Activated naive CD8-positive, alpha-beta T cell (primary cell): ENCODE measurements around the gene ADAM8.

Source experiments
- H3K27ac Mint-ChIP-seq: one replicate; pipeline ENCODE4 v1.8.0; 2021; ENCODE audit warnings: mixed read lengths
- H3K27me3 Mint-ChIP-seq: one replicate; pipeline ENCODE4 v1.8.0; 2021; ENCODE audit warnings: mixed read lengths
- H3K36me3 Mint-ChIP-seq: one replicate; pipeline ENCODE4 v1.8.0; 2021; ENCODE audit warnings: mixed read lengths
- H3K4me1 Mint-ChIP-seq: one replicate; pipeline ENCODE4 v1.8.0; 2021; ENCODE audit warnings: low read depth, mixed read lengths
- H3K4me3 Mint-ChIP-seq: one replicate; pipeline ENCODE4 v1.8.0; 2021; ENCODE audit warnings: mild to moderate bottlenecking, mixed read lengths
- H3K9me3 Mint-ChIP-seq: one replicate; pipeline ENCODE4 v1.8.0; 2021; ENCODE audit warnings: low read depth, mixed read lengths

Gene ADAM8

DNA sequence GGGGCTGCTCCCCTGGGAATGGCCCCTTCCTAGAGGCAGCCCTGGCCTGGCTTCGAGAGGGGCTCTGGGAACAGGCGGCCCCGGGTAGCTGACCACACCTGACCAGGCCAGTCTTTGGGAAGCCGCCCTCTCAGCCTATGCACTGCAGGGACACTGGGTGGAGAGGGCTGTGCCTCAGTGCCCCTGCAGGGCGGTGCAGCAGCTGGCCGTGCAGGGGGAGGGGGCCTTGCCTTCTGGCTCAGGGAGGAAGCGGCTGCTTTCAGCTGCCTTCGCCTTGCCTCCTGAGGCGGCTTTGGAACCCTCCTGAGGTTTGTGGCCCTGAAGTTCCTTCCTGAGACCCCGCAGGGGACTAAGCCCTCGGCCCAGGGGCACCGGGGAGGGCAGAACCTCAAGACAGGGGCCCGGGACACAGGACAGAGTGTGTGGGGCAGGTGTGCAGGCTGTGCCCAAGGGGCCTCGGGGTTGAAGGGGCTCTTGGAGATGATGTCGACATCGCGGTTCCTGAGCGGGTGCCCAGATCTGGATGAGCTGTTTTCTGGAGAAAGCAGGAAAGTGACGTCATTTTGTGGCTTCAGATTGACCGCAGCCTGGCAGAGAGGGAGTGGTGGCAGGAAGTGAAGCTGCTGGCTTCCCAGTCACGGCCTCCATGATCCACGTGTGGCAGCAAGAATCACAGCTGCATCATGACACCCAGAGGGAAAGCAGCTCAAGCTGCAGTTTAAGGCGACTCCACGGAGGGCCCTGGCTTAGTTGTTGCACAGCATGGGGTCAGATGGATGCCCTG, 17.7 kb downstream of the ADAM8 start:
- H3K27me3 Mint-ChIP-seq, result no peaks in the 10 kb centered on the region
- H3K9me3 Mint-ChIP-seq, result no peaks in the 10 kb centered on the region
- peaks cover 49% of the 10 kb centered on the region for H3K4me1 Mint-ChIP-seq
- H3K36me3 Mint-ChIP-seq, result no peaks in the 10 kb centered on the region
- peak overlapping the region; percentile 80 for H3K4me3 Mint-ChIP-seq
- H3K27ac Mint-ChIP-seq, result peak overlapping the region; percentile 87

DNA sequence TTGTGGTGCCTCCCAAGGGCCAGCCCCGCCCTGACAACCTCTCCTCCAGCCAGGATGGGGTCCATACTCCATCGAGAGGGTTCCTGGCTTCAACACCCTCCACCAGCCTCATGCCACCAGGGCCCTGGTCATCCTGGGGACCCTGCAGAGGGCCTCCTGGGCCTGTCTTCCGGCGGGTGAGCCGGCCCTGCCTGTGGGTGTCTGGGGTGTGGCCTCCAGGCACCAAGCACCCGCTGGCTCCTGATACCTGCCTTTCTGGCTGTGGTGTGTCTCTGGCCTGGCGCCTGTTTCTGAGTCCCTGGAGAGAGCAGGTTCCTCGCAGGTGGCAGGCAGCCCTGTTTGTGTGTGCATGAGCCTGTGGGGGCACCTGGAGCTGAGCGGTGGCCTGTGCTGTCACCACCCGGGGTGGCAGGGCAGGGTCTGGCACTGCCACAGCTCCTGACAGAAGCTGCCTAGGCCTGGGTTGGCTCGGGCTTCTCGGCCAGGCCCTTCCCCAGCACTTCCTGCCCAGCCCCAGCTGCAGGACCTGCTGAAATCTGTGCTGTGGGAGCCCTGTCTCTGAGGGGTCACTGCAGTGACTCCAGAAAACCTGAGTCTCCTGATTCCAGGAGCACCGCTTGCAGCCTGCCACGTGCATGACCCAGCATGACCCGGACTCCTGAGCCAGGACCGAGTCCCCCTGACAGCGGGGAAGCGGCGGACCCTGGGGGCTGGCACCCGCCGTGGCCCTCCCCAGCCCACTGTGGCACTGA, 18.4 kb downstream of the ADAM8 start:
- no peaks in the 10 kb centered on the region for H3K9me3 Mint-ChIP-seq
- H3K4me1 Mint-ChIP-seq, result peaks cover 43% of the 10 kb centered on the region
- H3K4me3 Mint-ChIP-seq, result no peak overlapping the region
- no peaks in the 10 kb centered on the region for H3K27me3 Mint-ChIP-seq
- H3K36me3 Mint-ChIP-seq, result no peaks in the 10 kb centered on the region
- H3K27ac Mint-ChIP-seq, result peak overlapping the region; percentile 68

DNA sequence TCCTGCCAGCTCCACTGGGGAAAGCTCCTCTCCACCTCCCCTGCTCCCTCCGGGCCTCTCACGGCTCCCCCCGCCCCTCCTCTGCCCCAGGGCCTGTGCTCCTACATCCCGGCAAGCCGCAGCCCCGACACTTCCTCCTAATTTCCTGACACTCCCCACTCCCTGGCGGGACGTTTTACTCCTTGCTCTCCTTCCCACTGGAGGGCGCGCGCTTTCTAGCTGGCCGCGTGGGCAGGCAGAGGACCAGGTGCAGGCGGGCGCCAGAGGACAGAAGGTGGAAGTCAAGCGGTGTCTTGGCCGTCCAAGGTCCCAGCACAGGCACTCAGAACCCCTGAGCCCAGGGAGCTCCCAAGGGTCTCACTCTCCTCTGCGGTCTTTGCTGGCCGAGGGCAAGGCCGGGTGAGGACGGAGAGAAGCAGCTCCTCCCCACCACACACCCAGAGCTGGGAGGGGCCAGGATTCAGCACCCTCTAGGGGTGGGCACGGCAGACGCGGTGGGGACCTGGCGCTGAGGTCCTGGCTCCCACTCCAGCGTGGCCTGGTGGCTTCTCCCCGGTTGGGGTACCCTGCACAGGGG, 19.1 kb downstream of the ADAM8 start:
- Mint-ChIP-seq H3K36me3 (no peaks in the 10 kb centered on the region), H3K4me1 (peaks cover 36% of the 10 kb centered on the region), H3K27me3 (no peaks in the 10 kb centered on the region), H3K4me3 (peak overlapping the region; percentile 44), H3K9me3 (no peaks in the 10 kb centered on the region), H3K27ac (peak overlapping the region; percentile 72)

DNA sequence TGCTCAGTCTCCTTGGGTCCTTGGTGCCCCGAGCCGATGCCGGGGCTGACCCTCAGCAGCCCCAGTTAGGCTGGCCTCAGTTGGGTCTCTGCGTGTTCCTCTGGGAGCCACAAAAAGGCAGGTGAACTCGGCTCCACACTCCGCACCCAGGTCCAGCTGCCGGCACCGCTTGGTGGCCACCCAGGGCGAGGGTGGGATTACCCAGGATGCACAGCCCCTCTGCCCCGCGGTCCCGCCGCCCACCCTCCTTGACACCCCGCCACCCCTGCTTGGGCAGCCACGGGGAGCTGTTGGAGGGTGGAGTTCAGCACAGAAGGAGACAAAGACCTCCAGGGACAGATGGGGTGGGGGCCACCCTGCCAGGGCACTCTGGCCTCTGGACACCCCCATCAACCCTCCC, 21.3 kb downstream of the ADAM8 start:
- H3K27me3 Mint-ChIP-seq, result no peaks in the 10 kb centered on the region
- peaks cover 24% of the 10 kb centered on the region for H3K4me1 Mint-ChIP-seq
- no peak overlapping the region for H3K27ac Mint-ChIP-seq
- no peaks in the 10 kb centered on the region for H3K9me3 Mint-ChIP-seq
- no peak overlapping the region for H3K4me3 Mint-ChIP-seq
- H3K36me3 Mint-ChIP-seq, result no peaks in the 10 kb centered on the region

DNA sequence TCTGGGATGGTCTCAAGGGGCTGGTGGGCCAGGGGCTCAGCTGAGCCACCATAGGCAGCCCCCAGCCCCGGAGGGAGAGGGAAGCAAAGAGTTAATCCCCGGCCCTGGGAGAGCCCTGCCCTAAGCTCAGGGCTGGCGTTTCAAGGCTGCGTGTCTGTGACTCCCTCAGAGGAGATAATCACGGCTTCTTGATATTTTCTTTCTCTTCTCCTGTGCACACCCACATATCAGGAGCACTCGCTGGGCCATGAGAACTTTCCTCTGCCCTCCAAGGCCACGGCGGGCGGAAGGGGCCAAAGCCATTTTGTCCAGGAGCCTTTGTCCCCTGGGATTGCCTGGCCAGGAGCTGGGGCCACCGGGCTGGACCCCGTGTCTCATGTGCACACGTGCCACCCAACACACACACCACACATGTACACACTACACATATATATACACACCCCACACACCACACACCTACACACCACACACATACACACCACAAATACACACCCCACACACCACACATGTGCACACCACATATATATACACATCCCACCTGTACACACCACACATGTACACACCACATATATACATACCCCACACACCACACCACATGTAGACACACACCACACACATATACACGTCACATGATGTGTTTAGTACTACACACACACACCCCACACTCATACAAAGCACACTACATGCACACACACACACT, 22.1 kb downstream of the ADAM8 start:
- Mint-ChIP-seq H3K4me3 (no peak overlapping the region), H3K27me3 (no peaks in the 10 kb centered on the region), H3K4me1 (peaks cover 18% of the 10 kb centered on the region), H3K27ac (peak overlapping the region; percentile 13), H3K36me3 (no peaks in the 10 kb centered on the region), H3K9me3 (no peaks in the 10 kb centered on the region)

DNA sequence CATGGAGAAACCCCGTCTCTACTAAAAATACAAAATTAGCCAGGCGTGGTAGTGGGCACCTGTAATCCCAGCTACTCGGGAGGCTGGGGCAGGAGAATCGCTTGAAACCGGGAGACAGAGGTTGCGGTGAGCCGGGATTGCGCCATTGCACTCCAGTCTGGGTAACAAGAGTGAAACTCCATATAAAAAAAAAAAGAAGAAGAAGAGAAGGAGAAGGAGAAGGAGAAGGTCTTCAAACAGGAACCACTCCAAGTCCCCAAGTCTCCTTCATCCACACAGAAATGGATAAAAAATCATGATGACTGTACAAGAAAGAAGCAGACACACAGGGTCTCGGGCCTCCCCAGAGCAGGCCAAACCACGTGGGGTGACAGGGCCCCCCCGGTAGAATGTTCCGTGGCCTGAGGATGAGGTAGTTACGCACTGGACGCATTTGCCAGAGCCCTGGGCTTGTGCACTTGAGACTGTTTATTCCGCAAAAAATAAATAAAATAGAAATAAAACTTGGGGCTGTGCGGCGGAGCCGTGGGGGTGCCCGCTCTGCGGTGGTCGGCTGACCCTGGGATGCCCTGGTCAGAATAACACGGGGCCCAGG, 23.2 kb downstream of the ADAM8 start:
- Mint-ChIP-seq H3K27me3 (no peaks in the 10 kb centered on the region), H3K4me3 (no peak overlapping the region)

DNA sequence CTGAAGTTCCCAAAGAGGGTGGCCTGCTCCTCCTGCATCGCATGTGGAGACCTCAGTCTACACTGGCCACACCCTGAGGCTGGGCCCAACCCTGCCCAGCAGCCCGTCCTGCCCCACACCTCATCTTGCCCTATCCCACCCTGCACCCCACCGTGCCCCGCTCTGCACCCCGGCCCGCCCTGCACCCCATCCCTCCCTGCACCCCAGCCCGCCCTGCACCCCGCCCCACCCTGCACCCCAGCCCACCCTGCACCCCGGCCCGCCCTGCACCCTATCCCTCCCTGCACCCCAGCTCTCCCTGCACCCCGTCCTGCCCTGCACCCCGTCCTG, 24.5 kb downstream of the ADAM8 start:
- H3K4me3 Mint-ChIP-seq, result no peak overlapping the region
- no peaks in the 10 kb centered on the region for H3K9me3 Mint-ChIP-seq
- H3K27ac Mint-ChIP-seq, result no peak overlapping the region
- peaks cover 4% of the 10 kb centered on the region for H3K4me1 Mint-ChIP-seq
- no peaks in the 10 kb centered on the region for H3K27me3 Mint-ChIP-seq
- no peaks in the 10 kb centered on the region for H3K36me3 Mint-ChIP-seq

More for the DNA sequence above, 23.2 kb downstream of the ADAM8 start:
- Mint-ChIP-seq H3K4me1 (peaks cover 11% of the 10 kb centered on the region), H3K27ac (no peak overlapping the region), H3K9me3 (no peaks in the 10 kb centered on the region), H3K36me3 (no peaks in the 10 kb centered on the region)

DNA sequence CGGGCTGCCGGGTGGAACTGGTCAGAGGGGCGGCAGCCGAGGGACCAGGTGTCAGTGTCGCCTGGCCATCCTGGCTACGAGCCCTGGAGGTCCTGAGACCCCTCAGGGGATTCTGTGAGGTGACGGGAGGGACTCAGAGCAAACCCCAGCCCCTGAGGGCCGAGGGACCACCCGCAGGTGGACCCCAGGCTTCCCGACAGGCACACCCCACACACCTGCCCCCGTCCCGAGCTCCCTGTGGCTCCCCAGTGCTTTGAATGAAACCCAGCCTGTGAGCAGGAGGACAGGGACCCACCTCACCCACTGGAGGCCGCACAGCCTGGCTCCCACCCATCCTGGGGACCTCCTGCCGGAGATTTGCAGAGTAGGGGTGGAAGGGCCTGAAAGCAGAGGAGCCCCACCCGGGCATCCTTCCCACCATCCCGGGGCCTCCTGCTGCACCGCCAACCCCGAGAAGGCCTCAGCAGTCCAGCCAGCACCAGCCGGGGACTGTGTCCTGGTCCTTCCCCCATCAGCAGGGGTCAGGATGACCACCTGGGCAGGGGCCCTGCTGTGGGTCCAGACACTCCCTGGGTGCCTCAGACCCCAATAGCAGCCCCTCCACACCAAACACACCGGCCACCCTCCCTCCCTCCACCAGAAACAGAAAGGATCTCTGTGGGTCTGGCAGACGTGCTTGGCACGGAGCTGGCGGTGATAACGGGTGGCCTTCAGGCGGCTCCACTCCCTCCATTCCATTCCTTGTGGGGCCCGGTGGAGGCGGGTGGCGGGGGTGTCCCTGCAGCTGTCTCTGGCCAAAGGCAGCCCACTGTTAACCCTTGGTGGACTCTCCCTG, 25.1 kb downstream of the ADAM8 start:
- no peaks in the 10 kb centered on the region for H3K36me3 Mint-ChIP-seq
- no peak overlapping the region for H3K4me3 Mint-ChIP-seq
- no peaks in the 10 kb centered on the region for H3K27me3 Mint-ChIP-seq
- H3K4me1 Mint-ChIP-seq, result no peaks in the 10 kb centered on the region
- H3K9me3 Mint-ChIP-seq, result no peaks in the 10 kb centered on the region
- no peak overlapping the region for H3K27ac Mint-ChIP-seq

DNA sequence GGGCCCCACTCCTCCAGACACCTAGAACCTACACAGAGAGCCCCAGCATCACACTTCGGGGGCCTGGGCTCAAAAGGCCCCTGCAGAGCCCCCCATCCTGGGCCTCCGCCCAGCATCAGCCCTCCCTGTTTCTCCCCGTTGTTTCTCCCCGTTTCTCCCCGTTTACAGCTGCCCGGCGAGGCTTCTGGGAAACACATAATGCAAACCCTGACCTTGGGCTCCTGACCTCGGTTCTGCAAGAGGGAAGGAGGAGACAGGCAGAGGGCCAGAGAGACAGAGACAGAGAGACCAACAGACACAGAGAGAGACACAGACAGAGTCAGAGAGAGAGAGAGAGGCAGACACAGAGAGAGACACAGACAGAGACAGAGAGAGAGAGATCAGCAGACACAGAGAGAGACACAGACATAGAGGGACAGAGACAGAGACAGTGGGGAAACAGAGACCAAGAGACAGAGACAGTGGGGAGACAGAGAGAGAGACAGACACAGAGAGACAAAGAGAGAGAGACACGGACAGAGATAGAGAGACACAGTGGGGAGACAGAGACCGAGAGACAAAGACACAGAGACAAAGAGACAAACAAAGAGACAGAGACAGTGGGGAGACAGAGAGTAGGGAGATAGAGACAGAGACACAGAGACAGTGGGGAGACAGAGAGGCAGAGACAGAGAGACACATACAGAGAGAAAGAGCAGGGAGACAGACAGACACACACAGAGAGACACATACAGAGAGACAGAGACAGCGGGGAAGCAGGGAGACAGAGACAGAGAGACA, 26.5 kb downstream of the ADAM8 start:
- no peak overlapping the region for H3K27ac Mint-ChIP-seq
- H3K4me3 Mint-ChIP-seq, result no peak overlapping the region
- no peaks in the 10 kb centered on the region for H3K4me1 Mint-ChIP-seq
- no peaks in the 10 kb centered on the region for H3K9me3 Mint-ChIP-seq
- H3K36me3 Mint-ChIP-seq, result no peaks in the 10 kb centered on the region
- H3K27me3 Mint-ChIP-seq, result no peaks in the 10 kb centered on the region

DNA sequence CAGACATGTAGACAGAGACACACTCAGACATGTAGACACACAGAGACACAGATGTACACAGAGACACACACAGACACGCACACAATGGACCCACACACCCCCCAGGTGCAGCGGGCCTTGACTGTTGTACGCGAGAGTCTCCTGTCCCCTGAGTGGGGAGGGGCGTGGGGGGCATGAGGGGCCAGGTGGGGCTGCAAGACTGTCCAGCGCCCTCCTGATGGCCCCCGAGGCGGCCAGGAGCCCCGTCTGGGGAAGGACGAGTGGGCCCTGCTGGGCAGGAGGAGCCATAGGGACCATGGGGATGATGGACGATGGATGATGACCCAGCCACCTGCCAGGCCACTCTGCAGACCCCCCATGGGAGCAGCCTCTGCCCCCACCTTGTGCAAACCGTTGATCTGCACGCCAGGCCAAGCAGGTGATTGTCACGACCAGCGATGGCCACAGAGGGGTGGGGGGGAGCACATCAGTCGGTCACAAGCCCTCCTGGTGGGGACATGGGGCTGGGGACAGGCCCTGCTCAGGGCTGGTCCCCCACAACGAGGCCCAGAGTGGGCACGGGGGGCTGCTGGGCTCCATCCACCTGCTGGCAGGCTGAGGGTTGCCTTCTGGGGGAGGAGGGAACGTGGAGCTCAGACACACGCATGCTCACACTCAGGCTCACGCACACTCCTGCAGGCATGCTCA, 27.4 kb downstream of the ADAM8 start:
- no peaks in the 10 kb centered on the region for H3K4me1 Mint-ChIP-seq
- no peak overlapping the region for H3K27ac Mint-ChIP-seq
- H3K4me3 Mint-ChIP-seq, result no peak overlapping the region
- no peaks in the 10 kb centered on the region for H3K36me3 Mint-ChIP-seq
- H3K27me3 Mint-ChIP-seq, result no peaks in the 10 kb centered on the region
- no peaks in the 10 kb centered on the region for H3K9me3 Mint-ChIP-seq

DNA sequence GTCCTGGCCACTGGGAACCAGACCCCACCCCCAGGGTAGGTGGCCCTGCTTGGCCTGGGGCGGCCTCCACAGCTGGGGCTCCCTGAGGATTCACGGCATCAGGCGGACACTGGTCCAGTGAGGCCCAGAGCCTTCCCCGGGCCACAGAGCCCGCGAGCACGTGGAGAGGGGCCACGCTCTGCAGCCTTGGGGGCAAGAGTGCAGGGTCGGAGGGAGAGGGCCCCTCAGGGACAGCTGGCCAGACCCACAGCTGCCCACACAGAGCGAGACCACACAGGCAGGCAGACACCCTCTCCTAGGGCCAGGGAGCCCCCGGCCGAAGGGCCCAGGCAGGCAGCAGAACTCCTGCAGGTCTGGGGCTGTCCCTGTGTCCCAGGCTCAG, 28.3 kb downstream of the ADAM8 start:
- no peaks in the 10 kb centered on the region for H3K36me3 Mint-ChIP-seq
- H3K4me3 Mint-ChIP-seq, result no peak overlapping the region
- H3K4me1 Mint-ChIP-seq, result no peaks in the 10 kb centered on the region
- no peaks in the 10 kb centered on the region for H3K27me3 Mint-ChIP-seq
- H3K9me3 Mint-ChIP-seq, result no peaks in the 10 kb centered on the region
- no peak overlapping the region for H3K27ac Mint-ChIP-seq

DNA sequence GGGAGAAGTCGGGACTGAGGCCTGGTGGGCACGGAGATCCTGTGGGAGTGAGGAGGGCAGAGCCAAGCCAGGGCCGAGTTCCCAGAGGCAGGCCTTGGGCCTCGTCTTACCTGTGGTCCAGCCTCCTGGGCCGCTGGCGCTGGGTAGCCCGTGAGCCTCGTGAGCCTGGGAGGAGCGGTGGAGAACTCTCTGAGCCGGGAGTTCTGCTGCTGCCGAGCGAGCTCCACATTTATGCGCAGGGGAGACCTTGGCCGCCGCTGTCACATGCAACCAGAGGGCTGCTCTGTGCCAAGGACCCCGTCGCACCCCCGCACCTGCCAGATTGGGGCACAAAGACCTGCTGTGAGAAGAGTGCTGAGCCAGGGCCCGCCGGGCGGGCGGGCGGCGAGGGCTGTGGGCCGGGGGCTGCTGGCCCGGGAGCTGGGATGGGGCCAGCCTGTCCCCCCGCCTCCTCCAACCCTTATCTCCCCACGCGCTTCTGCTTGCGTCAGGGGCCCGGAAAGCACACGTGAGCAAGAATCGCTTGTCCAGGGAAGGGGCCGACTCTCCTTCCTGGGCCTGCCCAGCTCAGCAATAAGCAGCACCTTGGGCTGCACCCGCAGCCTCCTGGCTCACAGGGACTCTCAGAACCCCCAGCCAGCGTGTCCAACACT, 28.9 kb downstream of the ADAM8 start:
- Mint-ChIP-seq H3K36me3 (no peaks in the 10 kb centered on the region), H3K27me3 (peaks cover 3% of the 10 kb centered on the region), H3K27ac (no peak overlapping the region), H3K4me3 (no peak overlapping the region), H3K4me1 (no peaks in the 10 kb centered on the region), H3K9me3 (no peaks in the 10 kb centered on the region)

DNA sequence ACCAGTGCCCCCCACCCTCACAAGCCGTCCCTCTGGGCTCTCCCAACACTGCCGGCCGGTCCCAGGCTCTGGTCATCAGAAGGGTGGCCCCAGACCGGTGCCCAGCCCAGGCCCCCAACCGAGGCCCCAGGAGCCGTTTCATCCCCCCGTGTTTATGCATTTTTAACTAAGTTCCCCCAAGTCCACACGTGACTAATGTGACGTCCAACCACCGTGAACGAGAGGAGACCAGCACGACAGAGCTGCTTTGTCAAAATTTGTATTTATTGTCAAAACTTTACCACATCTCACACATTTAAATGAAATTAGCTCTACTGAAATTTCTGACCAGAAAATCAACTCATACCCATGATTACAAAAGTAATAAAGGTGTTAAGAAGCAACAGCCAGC, 30.4 kb downstream of the ADAM8 start:
- H3K36me3 Mint-ChIP-seq, result no peaks in the 10 kb centered on the region
- no peak overlapping the region for H3K4me3 Mint-ChIP-seq
- H3K9me3 Mint-ChIP-seq, result no peaks in the 10 kb centered on the region
- peaks cover 9% of the 10 kb centered on the region for H3K4me1 Mint-ChIP-seq
- no peak overlapping the region for H3K27ac Mint-ChIP-seq
- peaks cover 5% of the 10 kb centered on the region for H3K27me3 Mint-ChIP-seq
